Middle frontal gyrus (tissue), 1 donor: ENCODE measurements around the gene SRRM3.
"Not testable (repeated sequence)": the region's sequence is repeated elsewhere in the genome, so short reads cannot be mapped to it uniquely, and the experiment has no call there.

Experiments used
- DNase-seq: peaks from one replicate; pipeline ENCODE4 v3.0.0-alpha.2; 2015; ENCODE audit warnings: low spot score; ENCODE audit errors: extremely low spot score

SRRM3 gene, protein sequence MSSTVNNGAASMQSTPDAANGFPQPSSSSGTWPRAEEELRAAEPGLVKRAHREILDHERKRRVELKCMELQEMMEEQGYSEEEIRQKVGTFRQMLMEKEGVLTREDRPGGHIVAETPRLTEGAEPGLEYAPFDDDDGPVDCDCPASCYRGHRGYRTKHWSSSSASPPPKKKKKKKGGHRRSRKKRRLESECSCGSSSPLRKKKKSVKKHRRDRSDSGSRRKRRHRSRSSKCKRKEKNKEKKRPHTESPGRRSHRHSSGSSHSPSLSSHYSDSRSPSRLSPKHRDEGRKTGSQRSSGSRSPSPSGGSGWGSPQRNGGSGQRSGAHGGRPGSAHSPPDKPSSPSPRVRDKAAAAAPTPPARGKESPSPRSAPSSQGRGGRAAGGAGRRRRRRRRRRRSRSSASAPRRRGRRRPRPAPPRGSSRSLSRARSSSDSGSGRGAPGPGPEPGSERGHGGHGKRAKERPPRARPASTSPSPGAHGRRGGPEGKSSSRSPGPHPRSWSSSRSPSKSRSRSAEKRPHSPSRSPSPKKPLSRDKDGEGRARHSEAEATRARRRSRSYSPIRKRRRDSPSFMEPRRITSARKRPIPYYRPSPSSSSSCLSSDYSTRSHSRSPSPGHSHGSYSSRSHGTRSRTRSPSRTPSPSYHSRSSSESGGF

GRCh38 chr7:76201732-76202665, at the start of gene SRRM3:
SRRM3 (plus strand) TSS chr7:76201896; CDS start chr7:76235067, 33,171 bp downstream.
- peak; percentile 58 for DNase-seq

DNA sequence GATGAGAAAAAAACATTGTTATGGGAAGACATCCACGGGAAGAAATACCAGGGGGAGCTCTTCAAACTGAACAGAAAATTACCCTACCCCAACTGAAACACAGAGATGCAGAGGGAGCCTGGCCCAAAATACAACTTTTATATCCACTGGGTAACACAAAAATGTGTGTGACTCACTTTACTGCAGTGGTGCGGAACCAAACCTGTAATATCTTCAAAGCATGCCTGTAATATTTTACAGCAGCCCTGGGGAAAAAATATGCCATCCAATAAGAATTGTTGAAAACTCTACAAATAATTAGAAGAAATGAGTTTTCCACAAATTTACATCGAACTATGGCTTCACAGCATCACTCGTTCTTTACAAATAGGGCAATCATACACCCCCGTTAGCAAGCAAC, 49.8 kb upstream of the SRRM3 start:
- DNase-seq: no peak

DNA sequence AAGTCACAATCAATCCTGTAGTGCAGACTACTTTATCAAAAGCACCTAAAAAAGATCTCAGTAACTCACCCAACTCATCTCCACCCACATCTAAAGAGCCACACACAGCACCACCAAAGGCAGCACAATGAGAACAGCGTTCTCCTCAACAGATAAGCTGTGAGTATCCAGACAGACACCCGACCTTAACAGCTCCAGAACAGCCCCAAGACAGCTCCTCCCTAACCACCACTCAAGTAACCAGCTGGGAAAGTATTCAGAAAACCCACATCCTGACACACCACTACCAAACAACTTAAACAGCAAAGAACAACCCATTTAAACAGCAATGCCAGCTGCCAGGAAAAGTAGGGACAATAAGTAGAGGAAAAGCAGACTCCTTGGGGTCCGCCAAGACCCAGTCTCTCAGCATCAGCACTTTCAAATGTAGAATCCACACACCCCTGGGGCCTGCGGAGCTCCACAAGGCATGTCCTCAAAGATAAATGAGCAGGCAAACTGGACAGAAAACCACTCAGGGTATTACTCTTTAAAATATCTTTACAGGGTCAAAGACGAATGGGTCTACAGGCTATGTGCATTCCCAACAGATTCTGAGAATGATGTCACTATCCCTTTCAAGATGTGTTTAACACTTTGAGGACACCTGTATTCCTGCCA, 48.0 kb upstream of the SRRM3 start:
- not testable (repeated sequence) for DNase-seq

- no peak for DNase-seq
Measured at GRCh38 chr7:76155938-76156337, 45.8 kb upstream of the SRRM3 start.

DNA sequence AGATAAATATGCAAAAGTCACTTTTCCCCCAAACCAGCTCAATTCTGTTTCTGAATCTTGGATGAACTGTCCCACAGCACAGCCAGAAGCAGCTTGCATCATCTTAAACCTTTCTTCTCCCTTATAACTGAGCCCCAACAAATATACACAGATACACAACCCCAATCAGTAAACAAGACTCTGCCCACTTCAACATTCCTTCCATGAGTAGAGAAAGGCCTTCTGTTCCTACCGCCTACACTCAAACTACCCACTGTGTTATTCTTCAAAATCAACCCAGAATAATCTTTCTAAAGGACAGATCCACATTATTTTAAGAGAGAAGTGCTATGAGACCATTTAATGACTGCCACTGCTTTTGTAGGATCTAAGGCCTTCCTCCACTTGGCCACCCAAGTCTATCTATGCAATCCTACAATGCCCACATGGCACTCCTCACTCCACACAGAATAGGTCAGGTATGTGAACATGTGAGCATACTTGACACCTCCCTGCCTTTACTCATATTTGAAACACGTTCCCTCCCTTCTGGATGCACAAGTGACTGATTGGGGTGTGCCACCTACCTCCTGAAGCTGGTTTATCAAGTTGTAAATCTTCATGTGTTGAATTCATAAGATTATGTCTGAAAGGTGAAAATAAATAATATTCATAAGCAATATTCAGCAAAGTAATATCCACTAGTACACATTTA, 44.6 kb upstream of the SRRM3 start:
- DNase-seq: not testable (repeated sequence)

GRCh38 chr7:76158416-76158815, 43.3 kb upstream of the SRRM3 start:
- not testable (repeated sequence) for DNase-seq

DNA sequence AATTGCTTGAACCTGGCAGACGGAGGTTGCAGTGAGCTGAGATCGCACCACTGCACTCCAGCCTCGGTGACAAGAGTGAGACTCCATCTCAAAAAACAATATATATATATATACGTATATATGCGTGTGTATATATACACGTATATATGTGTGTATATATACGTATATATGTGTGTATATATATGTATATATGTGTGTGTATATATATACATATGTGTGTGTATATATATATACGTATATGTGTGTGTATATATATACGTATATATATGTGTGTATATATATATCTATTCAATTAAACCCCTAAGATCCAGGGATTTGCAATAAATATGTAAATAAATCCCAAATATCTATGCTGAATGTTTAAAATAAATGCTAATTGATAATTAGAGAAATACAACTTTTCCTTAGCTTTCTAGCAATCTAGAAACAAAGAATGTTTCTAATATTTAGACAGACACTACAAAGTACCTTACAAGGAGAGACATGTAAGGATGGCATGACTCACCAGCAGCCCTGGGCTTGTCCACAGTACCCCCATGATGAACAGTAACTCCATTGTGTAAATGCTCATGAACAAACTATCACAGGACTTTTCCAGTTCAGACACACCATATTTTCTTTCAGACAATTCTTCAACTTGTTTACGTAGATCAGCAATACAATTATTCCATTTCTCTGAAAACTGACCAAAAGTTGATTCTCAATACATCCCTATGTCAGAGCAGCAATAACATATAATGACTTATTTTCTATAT, 39.1 kb upstream of the SRRM3 start:
- DNase-seq: not testable (repeated sequence)

DNA sequence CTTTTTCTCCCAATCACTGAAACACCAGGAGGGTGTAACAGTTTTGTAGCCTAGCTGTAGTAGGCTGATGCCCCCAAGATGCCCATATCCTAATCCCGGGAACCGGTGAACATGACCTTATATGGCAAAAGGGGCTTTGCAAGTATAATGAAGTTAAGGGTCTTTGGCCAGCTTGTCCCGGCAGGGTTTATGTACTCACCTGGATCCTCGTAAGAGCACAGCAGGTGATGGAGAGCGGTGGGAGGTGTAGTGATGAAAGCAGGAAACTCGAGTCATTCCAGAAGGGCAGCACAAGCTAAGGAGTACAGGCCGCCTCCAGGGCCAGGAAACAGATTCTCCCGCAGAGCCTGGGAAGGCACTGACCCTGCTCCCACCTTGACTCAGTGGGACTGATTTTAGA, 37.9 kb upstream of the SRRM3 start:
- DNase-seq: not testable (repeated sequence)

DNA sequence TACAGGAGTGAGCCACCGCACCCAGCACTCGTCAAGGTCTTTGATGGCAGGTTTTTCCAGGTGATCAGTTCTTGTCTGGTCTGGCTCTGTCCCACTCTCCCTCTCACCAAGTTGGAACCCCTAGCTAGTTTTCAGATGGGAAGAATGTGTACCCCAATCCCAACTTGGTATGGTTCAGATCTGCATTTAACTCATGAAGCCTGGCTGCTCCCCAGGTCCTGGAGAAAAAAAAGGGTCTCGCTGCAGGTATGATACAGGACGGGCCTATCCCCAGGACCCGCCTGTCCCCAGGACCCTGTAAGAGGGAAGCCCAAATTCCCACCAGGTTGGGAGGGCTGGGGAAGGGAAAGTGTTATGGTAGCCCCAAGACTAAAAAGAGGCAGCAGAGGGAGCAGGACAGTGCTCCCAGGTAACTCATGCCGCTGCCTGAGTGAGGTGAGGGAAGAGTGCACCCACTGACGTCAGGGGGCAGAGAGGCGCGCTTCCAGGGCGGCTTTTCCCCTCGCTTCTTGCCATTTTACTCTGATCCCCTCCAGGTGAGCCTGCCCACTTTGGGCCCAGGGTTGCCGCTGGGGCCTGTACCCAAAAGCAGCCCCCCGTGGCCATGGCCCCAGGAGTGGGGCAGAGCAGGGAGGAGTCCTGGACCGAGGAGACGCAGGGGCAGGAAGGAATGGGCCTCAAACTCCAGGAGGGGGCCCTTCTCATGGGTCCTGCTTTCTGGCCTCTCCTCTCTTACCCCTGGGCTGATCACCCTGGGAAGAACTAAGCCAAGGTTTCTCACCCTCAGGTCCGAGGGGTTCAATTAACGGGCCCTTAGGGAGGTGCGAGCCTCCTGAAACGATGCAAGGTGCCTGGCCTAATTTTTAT, 36.4 kb upstream of the SRRM3 start:
- DNase-seq: no peak

DNA sequence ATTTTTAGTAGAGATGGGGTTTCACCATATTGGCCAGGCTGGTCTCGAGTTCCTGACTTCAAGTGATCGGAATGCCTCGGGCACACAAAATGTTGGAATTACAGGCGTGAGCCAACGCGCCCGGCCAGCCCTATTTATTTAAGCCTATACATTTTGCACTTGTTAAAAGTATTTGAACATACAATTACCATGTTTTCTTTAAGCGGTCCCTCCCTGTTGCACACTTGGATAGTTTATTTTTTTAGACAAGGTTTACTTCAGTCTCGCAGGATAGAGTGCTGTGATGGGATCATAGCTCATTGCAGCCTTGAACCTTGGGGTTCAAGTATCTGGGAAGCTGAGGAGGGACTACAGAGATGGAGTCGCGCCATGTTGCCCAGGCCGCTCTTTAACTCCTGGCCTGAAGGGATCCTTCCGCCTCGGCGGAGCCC, 35.7 kb upstream of the SRRM3 start:
- no peak for DNase-seq

DNA sequence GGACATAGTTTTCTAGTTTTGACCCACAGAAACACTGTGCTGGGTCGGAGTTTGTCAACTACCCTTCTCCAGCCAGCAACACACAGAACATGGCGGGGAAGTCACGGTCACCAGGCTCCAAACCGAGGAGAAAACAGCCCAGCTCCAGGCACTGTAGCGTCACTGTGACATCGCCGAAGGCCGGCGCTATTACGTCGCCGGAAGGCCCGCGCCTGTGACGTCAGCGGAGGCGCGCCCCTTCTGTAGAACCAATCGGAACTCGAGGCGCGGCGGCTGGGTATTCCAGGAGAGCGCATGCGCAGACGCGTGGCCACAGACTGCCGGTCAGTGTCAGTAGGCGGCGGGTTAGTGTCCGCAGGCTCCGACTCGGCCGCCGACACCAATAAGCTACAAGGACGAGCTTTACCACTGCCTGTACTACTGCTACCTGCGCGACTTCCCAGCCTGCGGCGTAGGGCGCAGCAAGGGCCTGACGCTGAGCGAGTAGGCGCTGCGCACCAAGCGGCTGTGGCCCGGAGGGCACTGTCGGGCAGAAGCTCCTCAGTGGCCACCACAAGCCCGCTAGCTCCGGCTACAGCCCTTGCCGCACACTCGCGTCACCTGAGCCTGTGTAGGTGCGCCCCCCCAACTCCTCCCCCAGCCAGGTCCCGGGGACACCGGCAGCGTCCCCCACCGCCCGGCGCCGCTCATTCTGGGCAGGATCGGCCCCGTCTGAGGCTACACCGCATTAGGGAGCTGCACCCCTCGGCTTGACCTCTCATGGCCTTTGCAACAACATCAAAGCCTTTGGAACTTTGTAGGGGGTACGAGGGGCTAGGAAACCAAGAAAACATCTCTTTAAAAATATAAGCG, 35.1 kb upstream of the SRRM3 start:
- peak; percentile 95 for DNase-seq

DNA sequence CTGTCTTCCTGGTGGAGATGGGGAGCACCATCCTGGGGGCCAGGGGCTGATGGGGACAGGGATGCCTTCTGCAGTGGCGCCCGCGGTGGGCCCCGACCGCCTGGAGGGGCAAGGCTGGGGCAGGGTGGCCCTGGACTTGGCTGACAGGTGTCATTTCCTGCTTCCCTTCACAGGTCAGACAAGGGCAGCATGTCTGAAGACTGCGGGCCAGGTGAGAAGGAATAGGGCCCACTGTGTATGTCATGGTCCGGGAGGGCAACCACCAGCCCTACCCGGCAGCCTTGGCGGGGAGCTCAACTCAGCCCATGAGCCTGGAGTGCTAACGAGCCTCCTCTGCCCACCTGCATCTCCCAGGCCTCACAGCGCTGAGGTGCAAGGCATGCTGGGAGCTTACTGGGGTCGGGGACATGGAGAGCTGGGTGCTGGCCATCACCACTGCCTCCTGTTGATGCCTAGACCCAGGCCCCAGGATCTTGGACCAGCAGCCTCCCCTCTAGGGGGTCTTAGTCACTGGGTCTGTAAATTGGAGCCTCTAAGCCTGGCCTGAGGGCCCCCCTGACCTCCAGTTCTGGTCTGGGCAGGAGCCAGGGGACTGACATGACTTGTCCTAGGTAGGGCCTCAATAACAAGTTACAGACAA, 28.0 kb upstream of the SRRM3 start:
- no peak for DNase-seq

DNA sequence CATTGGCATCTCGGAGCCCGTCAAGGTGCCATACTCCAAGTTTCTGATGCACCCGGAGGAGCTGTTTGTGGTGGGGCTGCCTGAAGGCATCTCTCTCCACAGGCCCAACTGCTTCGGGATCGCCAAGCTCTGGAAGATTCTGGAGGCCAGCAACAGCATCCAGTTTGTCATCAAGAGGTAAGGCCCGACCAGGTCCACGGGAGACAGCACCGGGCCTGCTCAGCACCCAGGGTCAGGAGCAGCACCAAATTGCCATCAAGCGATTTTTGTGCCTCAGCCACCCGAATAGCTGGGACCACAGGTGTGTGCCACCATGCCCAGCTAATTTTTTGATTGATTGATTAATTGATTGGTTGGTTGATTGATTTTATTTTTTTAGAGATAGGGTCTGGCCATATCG, 24.7 kb upstream of the SRRM3 start:
- not testable (repeated sequence) for DNase-seq

- DNase-seq: no peak
Measured at GRCh38 chr7:76179686-76180085, 22.0 kb upstream of the SRRM3 start.

- DNase-seq: no peak
Measured at GRCh38 chr7:76182225-76182960, 19.3 kb upstream of the SRRM3 start.

DNA sequence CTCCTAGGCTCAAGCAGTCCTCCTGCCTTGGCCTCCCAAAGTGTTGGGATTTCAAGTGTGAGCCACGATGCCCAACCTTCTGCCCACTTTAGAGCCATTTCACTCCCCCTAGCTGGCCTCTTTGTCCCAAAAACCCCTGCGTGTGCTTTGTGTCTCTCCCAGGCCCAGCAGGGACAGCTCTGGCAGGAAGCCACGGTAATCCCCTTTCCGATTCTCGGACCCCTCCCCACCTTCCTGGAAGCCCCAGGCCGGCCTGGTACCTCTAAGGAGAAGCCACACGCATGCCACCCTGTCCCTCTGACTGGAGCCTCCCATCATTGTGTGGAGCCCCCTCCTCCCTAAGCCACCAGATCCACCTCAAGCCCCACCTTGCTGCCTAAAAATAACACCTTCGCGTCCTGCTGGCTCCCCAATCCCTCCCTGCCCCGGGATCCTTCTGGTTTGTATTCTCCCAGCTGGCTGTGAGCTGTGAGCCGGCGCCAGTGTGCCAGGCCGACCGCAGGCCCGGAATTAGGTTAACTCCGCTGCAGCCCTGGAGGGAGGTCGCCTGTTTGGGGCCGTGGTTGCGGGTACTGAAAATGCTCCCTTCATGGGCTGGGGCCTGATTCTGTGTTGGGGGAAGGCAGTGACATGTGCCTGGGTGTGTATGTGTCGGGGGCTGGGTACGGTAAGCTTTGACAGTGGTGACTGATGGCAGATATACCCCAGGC, 16.4 kb upstream of the SRRM3 start:
- DNase-seq: no peak
